ENCODE results near the gene APBA2. TPM values are rescaled to one million over a fixed set of nuclear protein-coding genes. Genes with fewer than 3 reads are reported as not detected.

Gene APBA2
- total RNA-seq, 1 donor from 2014 or later: 19.6 TPM

DNA sequence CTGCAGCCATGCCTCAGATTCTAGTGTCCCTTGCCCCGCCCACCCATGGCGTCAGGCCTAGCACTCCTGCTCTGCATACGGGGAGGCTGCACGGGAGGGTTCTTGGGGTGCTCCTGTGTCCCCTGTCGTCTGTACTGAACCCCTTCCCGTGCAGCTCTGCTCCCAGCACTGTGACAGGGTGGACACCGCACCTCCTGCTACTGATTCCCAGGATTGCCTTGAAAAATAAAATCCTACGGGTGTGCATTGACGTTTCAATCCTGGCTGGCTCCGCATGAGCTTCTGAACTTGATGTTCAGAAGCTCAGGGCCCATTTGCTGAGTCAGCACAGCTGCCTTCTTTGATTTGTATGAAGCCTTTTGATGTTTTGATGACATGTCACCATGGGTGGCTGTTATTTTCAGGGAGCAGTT is 176.4 kb downstream of the APBA2 start:
- Histone ChIP-seq H3K27me3 (no peaks in the 10 kb centered on the region), H3K27ac (no peak overlapping the region), H3K36me3 (no peaks in the 10 kb centered on the region), H3K4me3 (no peak overlapping the region), H3K9me3 (no peaks in the 10 kb centered on the region), H3K4me1 (no peaks in the 10 kb centered on the region)
- intact Hi-C loops (cut with DNase I): no loop called here
- TF ChIP-seq POLR2A (IDR thresholded peaks at IDR 0.05) (no peak), POLR2AphosphoS5 (IDR thresholded peaks at IDR 0.05; ENCODE audit: insufficient read depth in 1 of 2, low read depth in 1 of 2) (no peak)
- TF ChIP-seq, protein P1, sequence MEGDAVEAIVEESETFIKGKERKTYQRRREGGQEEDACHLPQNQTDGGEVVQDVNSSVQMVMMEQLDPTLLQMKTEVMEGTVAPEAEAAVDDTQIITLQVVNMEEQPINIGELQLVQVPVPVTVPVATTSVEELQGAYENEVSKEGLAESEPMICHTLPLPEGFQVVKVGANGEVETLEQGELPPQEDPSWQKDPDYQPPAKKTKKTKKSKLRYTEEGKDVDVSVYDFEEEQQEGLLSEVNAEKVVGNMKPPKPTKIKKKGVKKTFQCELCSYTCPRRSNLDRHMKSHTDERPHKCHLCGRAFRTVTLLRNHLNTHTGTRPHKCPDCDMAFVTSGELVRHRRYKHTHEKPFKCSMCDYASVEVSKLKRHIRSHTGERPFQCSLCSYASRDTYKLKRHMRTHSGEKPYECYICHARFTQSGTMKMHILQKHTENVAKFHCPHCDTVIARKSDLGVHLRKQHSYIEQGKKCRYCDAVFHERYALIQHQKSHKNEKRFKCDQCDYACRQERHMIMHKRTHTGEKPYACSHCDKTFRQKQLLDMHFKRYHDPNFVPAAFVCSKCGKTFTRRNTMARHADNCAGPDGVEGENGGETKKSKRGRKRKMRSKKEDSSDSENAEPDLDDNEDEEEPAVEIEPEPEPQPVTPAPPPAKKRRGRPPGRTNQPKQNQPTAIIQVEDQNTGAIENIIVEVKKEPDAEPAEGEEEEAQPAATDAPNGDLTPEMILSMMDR (IDR thresholded peaks at IDR 0.05): no peak
- no peak for DNase-seq (ENCODE audit: extremely low spot score in 2 of 2)

DNA sequence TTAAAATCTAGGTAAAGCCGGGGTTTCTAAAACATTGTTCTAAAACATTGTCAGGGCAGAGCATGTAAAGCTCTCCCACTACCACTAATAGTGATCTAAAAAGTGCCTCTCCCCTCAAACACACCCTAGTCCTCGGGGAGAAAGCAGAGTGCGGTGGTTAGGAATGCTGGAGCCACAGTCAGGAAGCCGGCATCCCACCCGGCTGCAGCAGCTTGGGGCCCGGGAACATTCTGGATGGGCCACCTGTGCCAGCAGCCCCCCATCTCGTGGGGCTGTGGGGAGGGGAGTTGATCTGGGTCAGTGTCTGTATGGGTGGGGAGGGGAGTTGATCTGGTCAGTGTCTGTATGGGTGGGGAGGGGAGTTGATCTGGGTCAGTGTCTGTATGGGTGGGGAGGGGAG is 176.9 kb downstream of the APBA2 start:
- no peak overlapping the region for H3K27ac ChIP-seq
- TF ChIP-seq, protein P1 (IDR thresholded peaks at IDR 0.05): no peak
- TF ChIP-seq POLR2A (IDR thresholded peaks at IDR 0.05) (no peak), POLR2AphosphoS5 (IDR thresholded peaks at IDR 0.05; ENCODE audit: insufficient read depth in 1 of 2, low read depth in 1 of 2) (no peak)
- intact Hi-C loops (cut with DNase I): no loop called here
- H3K36me3 ChIP-seq: no peaks in the 10 kb centered on the region
- H3K27me3 ChIP-seq: no peaks in the 10 kb centered on the region
- DNase-seq (ENCODE audit: extremely low spot score in 2 of 2): no peak
- no peak overlapping the region for H3K4me3 ChIP-seq
- no peaks in the 10 kb centered on the region for H3K9me3 ChIP-seq
- H3K4me1 ChIP-seq: no peaks in the 10 kb centered on the region

DNA sequence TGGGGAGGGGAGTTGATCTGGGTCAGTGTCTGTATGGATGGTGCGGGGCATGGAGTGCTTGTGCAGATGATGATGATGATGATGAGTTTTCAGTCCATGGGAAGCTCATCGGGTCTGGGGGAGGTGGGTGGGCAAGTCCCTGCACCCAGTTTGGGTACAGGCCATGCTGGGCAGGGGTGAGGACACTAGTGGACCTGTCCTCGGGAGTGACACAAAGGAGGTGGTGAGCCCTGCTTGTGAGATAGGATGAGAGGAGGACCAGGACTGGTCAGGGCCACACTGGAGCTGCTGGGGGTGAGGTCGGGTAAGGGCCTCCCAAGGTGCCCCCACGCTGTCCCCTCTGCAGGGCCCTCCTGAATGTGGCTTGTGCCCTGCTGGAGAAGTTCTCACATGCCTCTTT is 177.9 kb downstream of the APBA2 start:
- DNase-seq (ENCODE audit: extremely low spot score in 2 of 2): no peak
- TF ChIP-seq, protein P1 (IDR thresholded peaks at IDR 0.05): no peak
- TF ChIP-seq POLR2A (IDR thresholded peaks at IDR 0.05) (no peak), POLR2AphosphoS5 (IDR thresholded peaks at IDR 0.05; ENCODE audit: insufficient read depth in 1 of 2, low read depth in 1 of 2) (no peak)
- no peak overlapping the region for H3K4me3 ChIP-seq
- no peak overlapping the region for H3K27ac ChIP-seq
- intact Hi-C loops (cut with DNase I): no loop called here
- no peaks in the 10 kb centered on the region for H3K36me3 ChIP-seq
- no peaks in the 10 kb centered on the region for H3K9me3 ChIP-seq
- H3K4me1 ChIP-seq: no peaks in the 10 kb centered on the region
- no peaks in the 10 kb centered on the region for H3K27me3 ChIP-seq

DNA sequence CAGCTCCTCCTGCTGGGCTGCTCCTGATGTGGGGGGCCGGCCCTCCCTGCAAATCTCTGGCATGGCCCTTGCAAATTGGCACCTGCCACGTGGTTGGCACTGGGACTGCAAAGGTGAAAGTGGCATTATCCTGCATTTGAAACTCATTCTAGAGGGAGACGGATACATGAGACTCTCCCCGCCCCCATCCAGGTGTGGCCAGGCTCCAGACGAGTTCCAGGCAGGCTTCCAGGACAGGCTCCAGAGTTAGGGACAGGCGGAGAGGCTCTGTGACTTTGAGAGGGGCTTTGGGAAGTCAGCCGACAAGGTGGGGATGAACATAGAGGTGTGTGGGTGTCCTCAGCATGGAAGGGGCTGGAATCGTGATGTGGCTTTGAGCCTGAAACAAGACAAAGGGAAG is 178.5 kb downstream of the APBA2 start:
- H3K27me3 ChIP-seq: no peaks in the 10 kb centered on the region
- intact Hi-C loops (cut with DNase I): no loop called here
- no peak for DNase-seq (ENCODE audit: extremely low spot score in 2 of 2)
- TF ChIP-seq POLR2AphosphoS5 (IDR thresholded peaks at IDR 0.05; ENCODE audit: insufficient read depth in 1 of 2, low read depth in 1 of 2): no peak
- TF ChIP-seq, protein P1 (IDR thresholded peaks at IDR 0.05): no peak
- H3K4me3 ChIP-seq: no peak overlapping the region
- H3K36me3 ChIP-seq: no peaks in the 10 kb centered on the region
- H3K4me1 ChIP-seq: no peaks in the 10 kb centered on the region
- no peaks in the 10 kb centered on the region for H3K9me3 ChIP-seq
- no peak overlapping the region for H3K27ac ChIP-seq

DNA sequence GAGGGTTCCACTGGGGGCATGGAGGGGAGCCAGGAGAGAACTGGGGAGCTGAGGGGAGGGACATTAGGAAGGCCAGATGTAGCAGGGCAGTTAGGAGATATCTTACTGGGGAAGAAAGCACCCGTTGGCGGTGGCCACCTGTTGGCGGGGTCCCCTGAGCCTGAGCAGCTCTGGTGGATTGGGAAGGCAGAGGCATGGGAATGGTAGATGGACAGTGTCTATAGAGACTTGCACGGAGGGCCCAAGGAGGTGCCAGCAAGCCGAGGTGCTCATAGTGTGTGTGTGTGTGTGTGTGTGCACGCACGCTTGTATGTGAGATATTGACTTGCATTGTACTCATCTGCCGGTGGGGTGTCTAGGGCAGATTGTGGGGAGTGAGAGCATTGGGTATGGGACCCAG is 179.0 kb downstream of the APBA2 start:
- no peaks in the 10 kb centered on the region for H3K36me3 ChIP-seq
- H3K4me1 ChIP-seq: no peaks in the 10 kb centered on the region
- intact Hi-C loops (cut with DNase I): no loop called here
- DNase-seq (ENCODE audit: extremely low spot score in 2 of 2): no peak
- no peak for TF ChIP-seq POLR2A (IDR thresholded peaks at IDR 0.05)
- TF ChIP-seq, protein P1 (IDR thresholded peaks at IDR 0.05): no peak
- H3K27me3 ChIP-seq: no peaks in the 10 kb centered on the region
- no peak overlapping the region for H3K27ac ChIP-seq
- no peak overlapping the region for H3K4me3 ChIP-seq
- no peaks in the 10 kb centered on the region for H3K9me3 ChIP-seq
